SU-DHL-6 (cell line): ENCODE measurements around the gene TMTC1.

Source experiments
- EZH2phosphoT487 ChIP-seq: fragments of 200-600 bp; sonication (generic), shearing (Covaris generic); conservative IDR thresholded peaks from 2 replicates; pipeline ENCODE4 v1.6.1; 2018; ENCODE audit warnings: mild to moderate bottlenecking, antibody characterized with exemption, low read length, moderate library complexity, mixed read lengths
- TF ChIP-seq, protein P1 (sequence below): fragments of 200-600 bp; sonication (generic); IDR thresholded peaks from one replicate; pipeline ENCODE4 v1.5.1; 2017; ENCODE audit warnings: antibody characterized with exemption, mild to moderate bottlenecking, low read length, moderate library complexity; ENCODE audit not compliant: insufficient read depth, poor library complexity, severe bottlenecking

DNA sequence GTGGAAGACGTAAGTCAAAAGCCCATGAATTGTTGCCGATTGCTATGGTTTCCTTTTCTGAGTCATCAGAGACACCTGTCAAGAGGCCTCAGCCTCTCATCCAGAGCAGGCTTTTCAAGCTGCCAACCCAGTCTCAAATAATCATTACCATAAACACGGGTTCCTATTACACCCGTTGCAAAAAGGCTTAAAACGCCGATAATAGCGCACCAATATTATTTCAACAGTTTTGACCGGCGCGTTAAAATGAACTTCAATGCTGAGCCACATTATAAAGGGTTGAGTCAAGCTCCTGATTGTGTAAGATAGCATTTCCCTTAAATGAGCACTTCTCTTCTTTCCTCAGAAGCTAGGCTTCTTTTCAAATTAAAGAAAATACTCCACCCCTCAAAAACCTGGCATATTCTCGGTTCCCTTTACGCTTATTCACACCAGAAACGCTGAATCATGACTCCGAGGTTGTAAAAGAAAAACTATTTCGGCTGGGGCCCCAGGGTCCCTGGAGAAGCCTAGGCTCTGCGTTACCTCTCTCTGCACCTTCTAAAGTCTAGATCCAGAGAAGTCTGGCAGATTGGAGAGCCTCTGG lies 1.4 kb downstream of the TMTC1 start:
- TF ChIP-seq, protein P1, sequence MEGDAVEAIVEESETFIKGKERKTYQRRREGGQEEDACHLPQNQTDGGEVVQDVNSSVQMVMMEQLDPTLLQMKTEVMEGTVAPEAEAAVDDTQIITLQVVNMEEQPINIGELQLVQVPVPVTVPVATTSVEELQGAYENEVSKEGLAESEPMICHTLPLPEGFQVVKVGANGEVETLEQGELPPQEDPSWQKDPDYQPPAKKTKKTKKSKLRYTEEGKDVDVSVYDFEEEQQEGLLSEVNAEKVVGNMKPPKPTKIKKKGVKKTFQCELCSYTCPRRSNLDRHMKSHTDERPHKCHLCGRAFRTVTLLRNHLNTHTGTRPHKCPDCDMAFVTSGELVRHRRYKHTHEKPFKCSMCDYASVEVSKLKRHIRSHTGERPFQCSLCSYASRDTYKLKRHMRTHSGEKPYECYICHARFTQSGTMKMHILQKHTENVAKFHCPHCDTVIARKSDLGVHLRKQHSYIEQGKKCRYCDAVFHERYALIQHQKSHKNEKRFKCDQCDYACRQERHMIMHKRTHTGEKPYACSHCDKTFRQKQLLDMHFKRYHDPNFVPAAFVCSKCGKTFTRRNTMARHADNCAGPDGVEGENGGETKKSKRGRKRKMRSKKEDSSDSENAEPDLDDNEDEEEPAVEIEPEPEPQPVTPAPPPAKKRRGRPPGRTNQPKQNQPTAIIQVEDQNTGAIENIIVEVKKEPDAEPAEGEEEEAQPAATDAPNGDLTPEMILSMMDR = no peak
- no peak for TF ChIP-seq EZH2phosphoT487
